Endothelial cell of umbilical vein (primary cell): ENCODE data around the gene DTD2. TPM values are rescaled to one million over a fixed set of nuclear protein-coding genes. Genes with fewer than 3 reads are reported as not detected.

Experiments used
- BruUV-seq: library from RNA; stranded (reverse); fragments of 400-500 nt; replicated peaks from 2 replicates; lab custom pipeline; 2021; lab: Mats Ljungman, UMichigan
- CTCF ChIA-PET: fragments of 300-600, 350-600 bp; sonication (Branson Sonifier 250); formaldehyde crosslinking; loops from one replicate; lab custom pipeline; 2021; ENCODE audit warnings: antibody characterized with exemption, inconsistent platforms; lab: Charles Lee
- POLR2A ChIA-PET: fragments of 300-600, 350-600 bp; sonication (Branson Sonifier 250); formaldehyde crosslinking; loops from one replicate; lab custom pipeline; 2021; ENCODE audit warnings: antibody characterized with exemption, inconsistent platforms; lab: Charles Lee
- DNase-seq: peaks from one replicate; pipeline ENCODE4 v3.0.0-alpha.2; 2011; ENCODE audit warnings: low read depth, low spot score
- FAIRE-seq: peaks from 2 replicates; lab custom pipeline; 2011; peaks lifted over from hg19 to GRCh38; lab: Jason Lieb, UNC
- H2AFZ ChIP-seq: 2 replicates; pipeline ENCODE4 v1.6.0; 2012; ENCODE audit warnings: low read depth, low read length, control low read depth, inconsistent platforms
- H3K27ac ChIP-seq: 2 replicates; pipeline ENCODE4 v1.5.1; 2011; ENCODE audit warnings: low read depth, mild to moderate bottlenecking, control low read depth, low read length, moderate library complexity; ENCODE audit not compliant: insufficient read depth
- H3K27me3 ChIP-seq, 2 experiments: 2 replicates each; pipeline versions ENCODE4 v1.6.0 to v1.6.1; 2011; ENCODE audit warnings: low read length in 2 of 2, mixed read lengths in 1 of 2; ENCODE audit not compliant: control insufficient read depth in 2 of 2, insufficient read depth in 2 of 2
- H3K36me3 ChIP-seq, 2 experiments: 2 replicates in 1 of 2; 3 replicates in 1 of 2; pipeline ENCODE4 v1.5.1; 2011; ENCODE audit warnings: low read length in 2 of 2, mild to moderate bottlenecking in 1 of 2, moderate library complexity in 1 of 2; ENCODE audit not compliant: control insufficient read depth in 2 of 2, insufficient read depth in 2 of 2; ENCODE audit errors: extremely low read depth in 1 of 2
- H3K4me1 ChIP-seq: 3 replicates; pipeline ENCODE4 v1.5.1; 2011; ENCODE audit warnings: mild to moderate bottlenecking, low read length; ENCODE audit not compliant: control insufficient read depth, insufficient read depth; ENCODE audit errors: extremely low read depth
- H3K4me2 ChIP-seq: 2 replicates; pipeline ENCODE4 v1.6.1; 2011; ENCODE audit warnings: low read length, control low read depth, mixed read lengths; ENCODE audit not compliant: insufficient read depth
- H3K4me3 ChIP-seq, 3 experiments: fragments of 200-600 bp in 1 of 3; sonication (generic), shearing (Covaris generic) in 1 of 3; replicated peaks in 1 of 3; 2 replicates each; pipeline ENCODE4 v1.5.1; 2011 to 2016; ENCODE audit warnings: control low read depth in 3 of 3, low read length in 3 of 3, mild to moderate bottlenecking in 2 of 3, inconsistent platforms in 1 of 3, low read depth in 1 of 3, moderate library complexity in 1 of 3; ENCODE audit not compliant: insufficient read depth in 1 of 3
- H3K79me2 ChIP-seq: 2 replicates; pipeline ENCODE4 v1.6.0; 2012; ENCODE audit warnings: low read length, inconsistent platforms; ENCODE audit not compliant: control insufficient read depth, insufficient read depth
- H3K9ac ChIP-seq: replicated peaks from 2 replicates; pipeline ENCODE3; 2011; ENCODE audit warnings: low read length, control low read depth; ENCODE audit not compliant: insufficient read depth; ENCODE audit errors: extremely low read depth
- H3K9me1 ChIP-seq: replicated peaks from 3 replicates; pipeline ENCODE4 v1.6.0; 2011; ENCODE audit warnings: mild to moderate bottlenecking, low read length; ENCODE audit not compliant: control insufficient read depth, insufficient read depth; ENCODE audit errors: extremely low read depth
- H3K9me3 ChIP-seq: replicated peaks from 2 replicates; pipeline ENCODE4 v1.5.1; 2012; ENCODE audit warnings: low read length, inconsistent platforms; ENCODE audit not compliant: control insufficient read depth, insufficient read depth
- H4K20me1 ChIP-seq: replicated peaks from 2 replicates; pipeline ENCODE3; 2011; ENCODE audit warnings: mild to moderate bottlenecking, low read length; ENCODE audit not compliant: control insufficient read depth, insufficient read depth; ENCODE audit errors: extremely low read depth
- EZH2 ChIP-seq: IDR thresholded peaks from 2 replicates; pipeline ENCODE4 v1.6.1; 2012; ENCODE audit warnings: borderline replicate concordance, low read depth, mild to moderate bottlenecking, moderate library complexity, low read length, inconsistent platforms; ENCODE audit not compliant: severe bottlenecking
- FOS ChIP-seq: IDR thresholded peaks from 2 replicates; pipeline ENCODE4 v1.6.1; 2011; ENCODE audit warnings: mild to moderate bottlenecking, low read length, moderate library complexity, borderline replicate concordance; ENCODE audit not compliant: insufficient read depth
- GATA2 ChIP-seq: IDR thresholded peaks from 2 replicates; pipeline ENCODE4 v1.7.0; 2011; ENCODE audit warnings: low read depth, mild to moderate bottlenecking, moderate library complexity, mixed read lengths, low read length; ENCODE audit not compliant: insufficient read length, insufficient read depth
- JUN ChIP-seq: IDR thresholded peaks from 2 replicates; pipeline ENCODE4 v1.6.1; 2011; ENCODE audit warnings: borderline replicate concordance, low read depth; ENCODE audit not compliant: insufficient read length, insufficient read depth
- MYC ChIP-seq: IDR thresholded peaks from one replicate; pipeline ENCODE4 v1.6.1; 2011; ENCODE audit warnings: mild to moderate bottlenecking, low read depth, low read length
- POLR2A ChIP-seq: IDR thresholded peaks from 2 replicates; pipeline ENCODE4 v1.6.1; 2012; ENCODE audit warnings: low read depth, mild to moderate bottlenecking, control low read depth, low read length
- POLR2AphosphoS5 ChIP-seq: IDR thresholded peaks from 2 replicates; pipeline ENCODE4 v1.6.1; 2012; ENCODE audit warnings: low read depth, mild to moderate bottlenecking, control low read depth, low read length, moderate library complexity; ENCODE audit not compliant: insufficient read depth
- dilution Hi-C: fragments of 300-500 bp; cut with MboI; formaldehyde crosslinking; loops from one replicate; pipeline ENCODE4 v1.15.0; 2019; ENCODE audit warnings: low sequenced_read_pairs; ENCODE audit not compliant: extremely low pct_ligation_motif_present
- intact Hi-C: fragments of 100-400 bp; cut with micrococcal nuclease; formaldehyde crosslinking; loops from one replicate; pipeline ENCODE4 v1.10.0; 2022
- polyA plus RNA-seq, 4 experiments: library from polyadenylated mRNA; depleted of rRNA in 3 of 4; stranded (reverse) in 3 of 4; unstranded in 1 of 4; fragments of >200 nt; gene quantifications; 2 replicates each; pipeline versions ENCODE4 v1.2.1 to v1.2.3, GENCODE V29; 2011 to 2012; ENCODE audit warnings: missing spikeins in 1 of 4
- total RNA-seq: library from RNA; stranded (reverse); gene quantifications from 2 replicates; pipeline ENCODE4 v1.2.3, GENCODE V29; 2021
- TF ChIP-seq, protein P1 (sequence below): IDR thresholded peaks from 2 replicates; pipeline ENCODE4 v1.6.1; 2011; ENCODE audit not compliant: insufficient read depth, insufficient read length
- TF ChIP-seq, protein P2 (sequence below), 2 donors: IDR thresholded peaks; 1 replicate in 1 of 2; 2 replicates in 1 of 2; pipeline ENCODE4 v1.5.1; 2011; ENCODE audit warnings: low read length in 2 of 2, mild to moderate bottlenecking in 2 of 2, moderate library complexity in 2 of 2, control low read depth in 1 of 2, inconsistent platforms in 1 of 2, low read depth in 1 of 2; ENCODE audit not compliant: insufficient read depth in 1 of 2; ENCODE audit errors: extremely low read depth in 1 of 2

DTD2 gene
- total and polyA plus RNA-seq, 2 donors (not counting 3 experiments of a cell fraction or from before 2014, with no cell fraction given) = 9.2 to 14.4 TPM

DNA sequence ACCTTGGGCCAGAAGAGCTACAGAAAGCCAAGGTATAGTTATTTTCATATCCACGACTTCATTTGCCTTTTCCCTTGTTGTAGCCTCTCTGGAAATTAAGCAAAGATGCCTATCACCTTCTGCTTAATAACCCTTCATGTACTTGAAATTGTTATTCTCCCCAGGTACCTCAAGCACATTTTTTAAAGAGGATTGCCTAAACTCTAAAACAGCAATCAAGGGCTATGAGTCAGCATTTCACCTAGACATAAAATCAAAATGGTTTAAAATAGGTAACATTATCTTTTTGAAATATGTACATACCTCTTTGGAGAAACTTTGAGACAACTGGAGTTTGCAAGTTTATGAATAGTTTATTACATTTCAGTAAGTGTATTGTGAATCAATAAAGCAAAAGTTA is 11.6 kb downstream of the DTD2 start:
- dilution Hi-C loops (no loop called here), intact Hi-C loops (no loop called here)
- no peak overlapping the region for H3K27ac ChIP-seq
- no peaks in the 10 kb centered on the region for H4K20me1 ChIP-seq
- no peaks in the 10 kb centered on the region for H3K9me1 ChIP-seq
- no peak overlapping the region for H3K4me3 ChIP-seq
- no peaks in the 10 kb centered on the region for H3K27me3 ChIP-seq
- H3K79me2 ChIP-seq = no peaks in the 10 kb centered on the region
- peaks cover 10% of the 10 kb centered on the region for H3K4me1 ChIP-seq
- TF ChIP-seq POLR2AphosphoS5 (no peak), FOS (no peak), JUN (no peak), EZH2 (no peak), POLR2A (no peak), MYC (no peak), GATA2 (no peak)
- TF ChIP-seq, protein P1, sequence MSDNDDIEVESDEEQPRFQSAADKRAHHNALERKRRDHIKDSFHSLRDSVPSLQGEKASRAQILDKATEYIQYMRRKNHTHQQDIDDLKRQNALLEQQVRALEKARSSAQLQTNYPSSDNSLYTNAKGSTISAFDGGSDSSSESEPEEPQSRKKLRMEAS = no peak
- TF ChIP-seq, protein P2, sequence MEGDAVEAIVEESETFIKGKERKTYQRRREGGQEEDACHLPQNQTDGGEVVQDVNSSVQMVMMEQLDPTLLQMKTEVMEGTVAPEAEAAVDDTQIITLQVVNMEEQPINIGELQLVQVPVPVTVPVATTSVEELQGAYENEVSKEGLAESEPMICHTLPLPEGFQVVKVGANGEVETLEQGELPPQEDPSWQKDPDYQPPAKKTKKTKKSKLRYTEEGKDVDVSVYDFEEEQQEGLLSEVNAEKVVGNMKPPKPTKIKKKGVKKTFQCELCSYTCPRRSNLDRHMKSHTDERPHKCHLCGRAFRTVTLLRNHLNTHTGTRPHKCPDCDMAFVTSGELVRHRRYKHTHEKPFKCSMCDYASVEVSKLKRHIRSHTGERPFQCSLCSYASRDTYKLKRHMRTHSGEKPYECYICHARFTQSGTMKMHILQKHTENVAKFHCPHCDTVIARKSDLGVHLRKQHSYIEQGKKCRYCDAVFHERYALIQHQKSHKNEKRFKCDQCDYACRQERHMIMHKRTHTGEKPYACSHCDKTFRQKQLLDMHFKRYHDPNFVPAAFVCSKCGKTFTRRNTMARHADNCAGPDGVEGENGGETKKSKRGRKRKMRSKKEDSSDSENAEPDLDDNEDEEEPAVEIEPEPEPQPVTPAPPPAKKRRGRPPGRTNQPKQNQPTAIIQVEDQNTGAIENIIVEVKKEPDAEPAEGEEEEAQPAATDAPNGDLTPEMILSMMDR (IDR thresholded peaks at IDR 0.05; ENCODE audit: extremely low read depth in 1 of 2, insufficient read depth in 1 of 2, low read depth in 1 of 2, low read length in 2 of 2) = no peak
- no TSS peak for BruUV-seq
- no peaks in the 10 kb centered on the region for H3K9me3 ChIP-seq
- DNase-seq (no peak), FAIRE-seq (no peak)
- H3K4me2 ChIP-seq = no peak overlapping the region
- ChIA-PET POLR2A (interaction anchor here (1.1 kb wide), 1 partner anchor 25 kb away, joined by 4 read pairs; the partner anchor contains the start of gene HEATR5A), CTCF (interaction anchor here (0.9 kb wide), 1 partner anchor 26 kb away, joined by 3 read pairs; the partner anchor contains the start of gene HEATR5A)
- H3K9ac ChIP-seq = no peak overlapping the region
- H3K36me3 ChIP-seq = no peaks in the 10 kb centered on the region
- no peak overlapping the region for H2AFZ ChIP-seq
